GM18508 (cell line): ENCODE results near the gene CAMTA1.

Experiments used
- ATAC-seq: cut with Tn5 transposase; IDR thresholded peaks from one replicate; pipeline ENCODE4 v1.9.1; 2021; ENCODE audit warnings: moderate number of reproducible peaks; ENCODE audit not compliant: insufficient read depth, unreplicated experiment

Gene CAMTA1

DNA sequence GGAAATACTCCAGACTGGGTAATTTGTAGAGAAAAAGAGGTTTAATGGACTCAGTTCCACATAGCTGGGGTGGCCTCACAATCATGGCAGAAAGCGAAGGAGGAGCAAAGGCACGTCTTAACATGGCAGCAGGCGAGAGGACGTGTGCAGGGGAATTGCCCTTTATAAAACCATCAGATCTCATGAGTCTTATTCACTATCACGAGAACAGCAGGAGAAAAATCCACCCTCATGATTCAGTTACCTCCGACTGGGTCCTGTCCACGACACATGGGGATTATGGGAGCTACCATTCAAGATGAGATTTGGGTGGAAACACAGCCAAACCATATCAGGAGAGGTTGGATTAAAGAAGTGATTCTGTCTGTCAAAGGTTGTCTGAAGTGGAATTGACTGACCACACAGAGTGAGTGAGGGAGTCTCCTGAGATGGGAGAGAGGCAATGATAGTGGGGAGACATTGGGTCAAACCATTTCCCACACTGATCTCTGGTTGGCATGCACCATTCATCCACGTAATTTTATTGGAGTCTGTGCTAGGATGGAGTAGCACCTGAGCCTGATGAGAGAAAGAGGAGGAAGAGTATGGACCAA lies 927.6 kb downstream of the CAMTA1 start:
- ATAC-seq, result no peak

DNA sequence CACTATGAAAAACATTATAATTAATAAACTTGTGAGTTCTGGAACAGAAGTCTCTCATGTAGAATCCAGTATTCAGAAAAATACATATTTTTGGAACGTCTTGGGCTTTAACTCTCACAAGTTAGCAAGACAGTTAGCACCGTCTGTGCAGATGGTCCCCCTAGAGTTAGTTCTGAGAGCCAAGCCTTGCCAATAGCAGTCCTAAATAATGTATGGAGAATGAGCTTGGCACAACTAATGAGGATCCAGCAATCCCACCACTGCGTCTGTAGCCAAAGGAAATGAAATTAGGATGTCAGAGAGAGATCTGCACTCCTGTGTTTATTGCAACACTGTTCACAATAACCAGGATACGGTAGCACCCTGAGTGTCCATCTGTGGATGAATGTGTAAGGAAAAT lies 931.3 kb downstream of the CAMTA1 start:
- ATAC-seq, result no peak

DNA sequence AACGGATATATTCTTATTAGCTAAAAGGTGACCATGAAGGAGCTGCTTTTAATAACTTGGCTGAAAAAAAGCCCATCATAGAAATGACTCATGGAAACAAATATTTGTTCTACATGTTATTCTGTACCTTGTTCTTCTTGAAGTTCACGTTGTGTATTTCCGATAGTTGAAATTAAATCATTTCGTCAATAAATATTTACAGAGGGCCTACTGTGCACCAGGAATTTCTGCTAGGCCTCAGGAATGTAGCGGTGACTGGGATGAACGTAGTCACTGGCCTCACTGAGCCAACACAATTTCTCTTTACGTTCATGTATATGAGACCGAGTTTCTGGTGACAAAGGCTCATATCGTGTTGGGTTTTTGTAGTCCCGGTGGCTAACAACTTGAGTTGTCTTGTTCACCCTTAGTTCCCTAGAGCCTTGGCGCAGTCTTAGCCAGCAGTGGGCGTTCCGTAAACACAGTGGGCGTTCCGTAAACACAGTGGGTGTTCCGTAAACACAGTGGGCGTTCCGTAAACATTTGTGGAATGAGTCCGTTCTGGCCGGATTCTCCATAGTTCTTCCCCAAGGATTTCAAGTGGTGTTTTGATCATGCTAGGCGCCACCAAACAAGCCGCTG lies 932.6 kb downstream of the CAMTA1 start:
- ATAC-seq, result no peak

DNA sequence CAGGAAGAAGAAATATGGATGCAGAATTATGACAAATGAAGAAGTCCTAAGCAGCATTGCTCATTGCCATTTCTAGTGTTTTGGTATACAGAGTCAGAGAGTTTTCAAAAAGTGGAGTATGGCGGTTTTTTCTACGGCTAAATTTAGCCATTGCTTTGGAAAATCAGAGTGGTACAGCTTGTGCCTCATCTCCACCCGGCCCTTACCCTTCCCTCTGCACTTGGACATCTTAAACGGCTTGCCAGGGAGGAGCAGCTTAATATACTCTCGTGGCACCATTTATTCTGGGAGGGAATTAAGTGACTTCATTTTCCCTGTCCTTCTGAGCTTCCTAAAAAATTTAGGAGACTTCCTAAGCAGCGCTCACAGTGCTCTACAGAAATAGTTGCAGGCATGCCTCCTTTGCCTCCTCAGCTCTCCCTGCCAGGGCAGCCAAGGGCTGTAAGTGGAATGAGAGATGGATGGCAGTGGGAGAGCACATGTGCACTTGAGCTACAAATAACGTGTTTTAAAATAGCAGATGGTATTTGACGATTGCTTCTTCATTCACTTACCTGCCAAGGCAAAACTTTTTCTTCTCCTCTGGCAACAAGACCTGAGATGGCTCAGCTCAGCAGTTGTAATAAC lies 934.3 kb downstream of the CAMTA1 start:
- no peak for ATAC-seq

DNA sequence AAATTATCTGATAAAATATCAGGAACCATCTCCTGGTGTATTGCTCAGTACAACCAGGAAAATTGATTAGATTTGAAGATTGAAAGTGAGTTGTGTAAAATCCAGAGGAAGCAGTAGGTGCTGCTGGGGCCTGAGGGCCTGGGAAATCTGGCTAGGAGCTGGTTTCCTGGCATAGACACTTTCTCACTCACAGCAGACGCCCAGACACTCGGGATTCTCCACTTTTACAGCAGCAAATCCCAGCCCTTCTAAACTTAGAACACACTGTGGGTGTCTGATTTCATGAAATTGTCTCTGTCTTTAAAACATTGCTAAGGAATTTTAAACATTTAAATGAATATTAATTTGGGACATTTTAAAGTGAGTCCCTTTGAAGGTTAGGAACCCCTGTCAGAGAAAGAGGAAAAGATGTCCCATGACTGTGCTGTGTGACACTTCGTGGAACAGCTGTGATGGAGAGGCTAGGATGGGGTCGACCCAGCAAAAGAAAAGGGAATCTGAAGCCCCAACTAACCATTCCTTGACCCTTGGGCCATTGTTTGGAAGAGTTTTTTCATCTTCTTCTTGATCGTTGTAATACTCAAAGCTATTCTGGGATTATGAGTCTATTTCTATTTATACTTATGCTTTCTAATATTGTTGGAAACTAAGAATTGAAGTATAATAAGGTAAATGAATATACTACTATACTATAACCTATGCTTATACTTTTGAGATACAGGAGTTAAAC lies 936.9 kb downstream of the CAMTA1 start:
- no peak for ATAC-seq

DNA sequence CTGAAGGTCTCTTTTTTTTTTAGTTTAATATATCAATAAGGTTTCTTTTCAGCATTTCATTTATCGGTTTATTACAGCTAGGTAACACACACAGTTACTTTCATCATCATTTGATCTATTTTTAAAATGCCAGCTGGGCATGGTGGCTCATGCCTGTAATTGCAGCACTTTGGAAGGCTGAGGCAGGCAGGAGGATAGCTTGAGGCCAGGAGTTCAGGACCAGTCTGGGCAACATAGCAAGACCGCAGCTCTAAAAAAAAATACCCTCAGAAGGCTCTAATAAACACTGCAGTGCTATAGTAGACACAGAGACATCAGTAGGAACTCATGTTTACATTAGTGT lies 937.4 kb downstream of the CAMTA1 start:
- ATAC-seq, result no peak

DNA sequence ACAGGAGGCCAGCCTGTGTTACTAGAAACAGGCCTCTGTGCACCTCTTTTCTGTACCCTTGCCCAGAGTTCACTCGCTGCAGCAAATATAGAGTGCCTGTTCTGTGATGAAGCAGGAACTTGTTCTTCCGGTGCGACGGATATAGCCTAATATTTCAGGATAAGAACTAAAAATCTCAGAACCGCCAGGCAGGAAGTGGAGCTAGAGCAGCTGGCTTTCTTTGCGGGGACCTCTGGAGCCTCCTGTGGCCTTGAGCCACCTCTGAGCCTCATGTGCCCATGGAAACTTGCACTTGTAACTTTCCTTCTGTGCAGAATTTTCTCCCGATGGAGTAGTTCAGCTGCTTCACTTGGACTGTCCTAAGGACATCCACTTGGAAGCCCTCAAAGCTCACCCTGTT lies 941.4 kb downstream of the CAMTA1 start:
- ATAC-seq, result no peak

DNA sequence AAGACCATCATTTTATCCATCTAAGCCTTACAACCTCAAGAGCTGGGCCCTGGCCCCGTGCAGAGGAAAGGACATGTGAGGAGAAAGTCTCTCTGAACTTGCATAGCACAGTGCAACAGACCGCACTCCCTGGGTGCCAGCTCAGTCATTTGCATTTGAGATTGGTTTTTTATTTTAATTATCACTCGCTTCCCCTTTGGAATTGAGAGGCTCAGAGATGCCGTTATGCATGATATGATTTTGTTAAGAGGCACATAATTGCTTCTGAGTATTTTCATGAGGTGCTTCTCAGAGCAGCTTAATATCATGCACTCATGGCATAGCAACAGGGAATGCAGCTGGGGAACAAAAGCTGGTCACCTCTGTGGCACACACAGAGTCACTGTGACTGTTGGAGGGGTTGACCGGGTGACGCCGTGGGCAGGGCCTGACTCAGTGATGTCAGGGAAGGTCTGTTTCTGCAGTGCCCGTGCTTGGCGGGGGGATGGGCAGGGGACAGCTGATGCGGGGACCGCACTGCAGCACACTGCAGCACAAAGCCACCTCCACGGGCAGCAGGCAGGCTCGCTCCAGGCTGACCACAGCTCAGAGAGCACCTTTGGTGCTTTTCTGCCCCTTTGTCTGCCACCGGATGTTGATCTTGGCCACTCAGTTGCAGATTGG lies 942.7 kb downstream of the CAMTA1 start:
- no peak for ATAC-seq

DNA sequence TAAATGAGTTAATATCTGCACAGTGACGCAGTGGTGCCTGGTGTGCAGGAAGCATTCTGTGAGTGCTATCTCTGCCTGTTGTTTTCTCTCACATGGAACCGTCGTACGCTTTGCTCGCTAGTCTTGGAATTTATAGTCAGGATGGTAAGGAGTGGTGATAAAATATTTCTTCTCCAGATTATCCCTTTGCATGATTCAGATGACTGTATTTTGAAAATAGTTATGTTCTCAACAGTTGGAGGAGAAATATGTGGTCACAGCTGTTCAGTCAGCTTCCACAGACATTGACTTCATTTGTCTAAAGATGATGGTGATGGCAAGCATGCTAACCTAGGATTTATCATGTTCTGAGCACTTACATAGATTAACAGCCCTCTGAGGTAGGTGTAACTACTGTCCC lies 944.5 kb downstream of the CAMTA1 start:
- ATAC-seq, result no peak

DNA sequence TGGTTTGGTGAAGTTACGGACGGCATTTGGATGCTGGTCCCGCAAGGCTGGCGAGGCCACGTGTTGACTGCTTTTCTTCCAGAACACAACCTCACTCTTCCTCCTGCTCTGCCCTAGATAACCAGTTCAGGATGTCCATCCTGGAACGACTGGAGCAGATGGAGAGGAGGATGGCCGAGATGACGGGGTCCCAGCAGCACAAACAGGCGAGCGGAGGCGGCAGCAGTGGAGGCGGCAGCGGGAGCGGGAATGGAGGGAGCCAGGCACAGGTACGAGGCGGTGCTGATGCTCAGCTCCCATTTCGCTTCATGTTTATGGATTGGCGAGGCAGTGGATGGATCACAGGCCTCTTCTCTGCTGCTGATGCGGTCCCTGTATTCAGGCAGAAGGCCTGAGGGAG lies 947.1 kb downstream of the CAMTA1 start:
- ATAC-seq, result no peak

DNA sequence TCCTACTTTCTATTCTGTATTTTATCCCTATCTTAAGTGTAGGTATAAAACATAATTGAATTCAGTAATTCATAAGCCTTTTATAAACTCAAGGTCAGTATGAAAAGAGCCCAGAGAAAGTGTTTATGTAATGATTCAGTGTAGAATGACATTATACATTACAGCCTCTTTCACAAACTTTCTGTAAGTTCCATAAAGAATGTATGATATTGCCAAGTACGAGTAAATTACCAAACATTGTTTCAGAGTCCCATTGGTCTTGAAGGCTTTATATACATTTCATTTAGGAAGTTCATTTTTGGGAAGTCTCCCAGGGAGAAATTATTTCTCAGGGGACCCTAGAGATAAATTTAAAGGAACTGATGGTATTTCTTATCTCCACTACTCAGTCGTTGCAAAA lies 948.0 kb downstream of the CAMTA1 start:
- ATAC-seq, result no peak

DNA sequence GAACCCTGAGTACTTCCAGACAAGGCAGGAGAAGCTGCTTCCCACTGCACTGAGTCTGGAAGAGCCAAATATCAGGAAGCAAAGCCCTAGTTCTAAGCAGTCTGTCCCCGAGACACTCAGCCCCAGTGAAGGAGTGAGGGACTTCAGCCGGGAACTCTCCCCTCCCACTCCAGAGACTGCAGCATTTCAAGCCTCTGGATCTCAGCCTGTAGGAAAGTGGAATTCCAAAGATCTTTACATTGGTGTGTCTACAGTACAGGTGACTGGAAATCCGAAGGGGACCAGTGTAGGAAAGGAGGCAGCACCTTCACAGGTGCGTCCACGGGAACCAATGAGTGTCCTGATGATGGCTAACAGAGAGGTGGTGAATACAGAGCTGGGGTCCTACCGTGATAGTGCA lies 952.8 kb downstream of the CAMTA1 start:
- ATAC-seq, result no peak

DNA sequence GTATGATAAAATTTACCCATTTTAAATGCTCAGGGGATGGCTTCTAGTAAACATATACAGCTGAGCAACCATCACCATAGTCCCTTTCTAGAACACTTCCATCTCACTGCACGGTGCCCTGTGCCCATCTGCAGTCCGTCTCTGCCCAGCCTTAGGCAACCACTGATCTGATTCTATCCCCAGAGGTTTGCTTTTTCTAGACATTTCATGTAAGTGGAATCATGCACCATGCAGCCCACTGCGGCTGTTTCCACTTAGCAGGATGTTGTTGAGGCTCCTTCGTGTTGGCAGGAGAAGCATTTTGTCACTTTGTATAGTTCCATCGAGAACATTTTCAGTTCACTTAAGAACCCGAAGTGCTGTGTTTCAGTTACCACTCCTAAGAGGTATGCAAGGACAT lies 958.1 kb downstream of the CAMTA1 start:
- ATAC-seq, result no peak

DNA sequence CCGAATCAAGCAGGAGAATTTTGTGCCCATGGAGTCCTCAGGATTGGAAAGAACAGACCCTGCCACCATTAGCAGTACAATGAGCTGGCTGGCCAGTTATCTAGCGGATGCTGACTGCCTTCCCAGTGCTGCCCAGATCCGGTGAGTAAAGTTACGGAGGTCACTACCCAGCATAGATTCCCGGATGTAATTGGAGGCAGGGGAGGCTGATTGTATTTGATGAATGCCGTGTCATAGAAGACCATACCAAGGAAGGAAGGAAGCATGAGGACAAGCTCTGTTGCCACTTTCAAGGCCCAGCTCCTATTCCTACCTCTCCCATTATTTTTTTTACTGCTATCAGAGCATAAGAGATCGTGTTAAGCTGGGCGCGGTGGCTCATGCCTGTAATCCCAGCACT lies 959.6 kb downstream of the CAMTA1 start:
- no peak for ATAC-seq

DNA sequence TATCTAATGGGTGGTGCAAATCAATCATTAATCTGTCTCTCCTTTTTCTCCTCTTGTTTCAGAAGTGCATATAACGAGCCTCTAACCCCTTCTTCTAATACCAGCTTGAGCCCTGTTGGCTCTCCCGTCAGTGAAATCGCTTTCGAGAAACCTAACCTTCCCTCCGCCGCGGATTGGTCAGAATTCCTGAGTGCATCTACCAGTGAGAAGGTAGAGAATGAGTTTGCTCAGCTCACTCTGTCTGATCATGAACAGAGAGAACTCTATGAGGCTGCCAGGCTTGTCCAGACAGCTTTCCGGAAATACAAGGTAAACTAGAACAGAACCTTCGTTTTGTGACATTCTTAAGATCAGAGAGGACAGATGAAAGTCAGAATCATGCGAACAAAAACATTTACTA lies 960.5 kb downstream of the CAMTA1 start:
- ATAC-seq, result no peak

DNA sequence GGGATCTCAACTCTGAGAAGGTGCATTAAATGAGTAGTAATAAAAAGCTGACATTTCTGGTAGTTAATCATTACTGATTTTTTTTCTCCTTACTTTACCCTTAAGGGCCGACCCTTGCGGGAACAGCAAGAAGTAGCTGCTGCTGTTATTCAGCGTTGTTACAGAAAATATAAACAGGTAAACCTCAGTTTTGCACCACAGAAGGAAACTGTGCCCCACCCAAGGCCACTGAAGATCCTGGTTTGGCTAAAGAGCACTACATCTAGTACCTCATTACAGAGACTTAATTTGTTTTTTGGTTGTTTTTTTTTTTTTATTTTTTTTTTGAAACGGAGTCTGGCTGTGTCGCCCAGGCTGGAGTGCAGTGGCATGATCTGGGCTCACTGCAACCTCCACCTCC lies 962.4 kb downstream of the CAMTA1 start:
- ATAC-seq, result no peak

DNA sequence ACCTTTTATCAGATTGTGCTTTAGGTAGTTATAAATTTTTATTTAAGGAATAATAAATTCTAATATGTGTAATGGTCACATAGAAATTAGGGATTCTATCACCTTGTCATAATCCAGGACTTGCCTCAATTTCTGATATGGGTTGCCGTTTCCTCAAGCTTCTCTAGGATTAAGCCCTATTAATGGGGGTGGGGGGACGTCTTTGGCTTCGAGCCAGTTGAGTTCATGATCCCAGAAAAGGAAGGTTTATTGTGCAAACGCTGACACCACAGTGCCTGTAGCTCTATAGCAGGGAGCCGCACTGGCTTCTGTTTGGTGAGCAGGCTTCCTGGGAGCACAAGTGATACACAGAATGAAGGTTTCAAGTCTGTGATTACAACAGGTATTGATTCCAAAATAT lies 963.9 kb downstream of the CAMTA1 start:
- ATAC-seq, result no peak

DNA sequence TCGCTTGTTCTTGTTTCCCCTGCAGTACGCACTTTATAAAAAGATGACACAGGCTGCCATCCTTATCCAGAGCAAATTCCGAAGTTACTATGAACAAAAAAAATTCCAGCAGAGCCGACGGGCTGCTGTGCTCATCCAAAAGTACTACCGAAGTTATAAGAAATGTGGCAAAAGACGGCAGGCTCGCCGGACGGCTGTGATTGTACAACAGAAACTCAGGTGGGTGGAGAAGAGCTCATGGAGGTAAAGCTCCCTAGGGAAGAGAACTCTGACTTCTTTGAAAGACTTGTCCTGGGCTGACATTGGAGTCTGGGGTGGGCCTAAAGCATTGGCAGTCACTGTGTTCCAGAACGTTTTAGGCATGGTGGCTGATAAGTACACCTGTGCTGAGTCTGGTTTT lies 965.9 kb downstream of the CAMTA1 start:
- ATAC-seq, result no peak

DNA sequence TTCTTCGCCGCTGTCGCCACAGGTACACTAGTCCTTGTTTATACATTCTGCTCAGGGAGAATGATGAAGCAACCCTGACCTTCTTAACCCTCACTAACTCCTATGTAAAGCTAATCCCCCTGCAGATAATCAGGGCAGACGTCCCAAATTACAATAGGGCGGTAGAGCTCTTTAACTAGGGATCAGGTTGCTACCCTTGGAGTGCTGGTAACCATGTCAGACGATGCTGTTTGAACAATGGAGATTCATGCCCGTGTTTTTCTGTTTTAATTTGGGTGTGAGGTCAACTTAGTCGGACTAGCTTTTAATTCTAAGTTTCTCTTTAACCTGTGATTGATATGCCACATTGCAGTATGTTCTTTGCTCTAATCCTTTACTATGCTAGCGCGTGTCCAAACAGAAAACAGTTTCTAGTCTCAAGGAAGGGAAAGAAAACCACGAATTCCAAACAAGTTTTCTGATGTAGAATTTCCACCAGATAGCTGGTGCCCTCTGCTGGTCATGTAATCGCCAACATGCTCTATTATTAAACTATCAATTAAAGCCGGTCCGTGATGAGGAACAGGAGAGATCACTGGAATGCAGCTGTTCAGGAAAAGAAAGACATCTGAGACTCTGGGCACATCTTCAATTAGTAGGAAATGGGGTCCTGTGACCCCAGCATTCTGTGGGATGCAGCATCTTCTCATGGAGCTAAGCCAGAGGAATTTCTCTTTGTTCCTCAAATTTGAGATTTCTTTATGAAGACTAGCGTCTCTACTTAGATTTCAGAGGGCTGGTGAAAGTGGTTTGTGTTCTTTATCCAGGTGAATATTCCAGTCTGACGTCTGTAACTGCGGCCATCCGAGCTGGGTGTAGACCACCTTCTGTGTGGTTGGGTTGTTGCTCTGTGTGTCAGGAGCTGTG lies 967.5 kb downstream of the CAMTA1 start:
- no peak for ATAC-seq

DNA sequence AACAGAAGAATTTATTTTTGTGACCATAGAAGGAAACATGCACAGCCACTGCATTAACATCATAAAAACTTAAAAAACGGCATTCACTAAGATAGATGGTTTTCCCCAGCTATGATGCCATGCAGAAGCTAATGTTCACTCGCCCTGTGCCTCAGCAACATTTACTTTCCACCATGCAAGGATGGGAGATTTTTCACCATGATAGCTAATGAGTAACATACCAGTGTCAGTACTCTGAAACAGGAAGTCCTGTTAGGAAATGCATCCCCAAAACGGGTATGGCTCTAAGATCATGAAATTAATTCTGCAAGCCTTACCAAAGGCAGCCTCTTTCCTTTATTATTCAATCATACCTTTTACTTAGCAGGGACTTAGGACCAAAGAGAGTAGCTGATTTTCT lies 968.4 kb downstream of the CAMTA1 start:
- ATAC-seq, result no peak
